Ishikawa (cell line): Measurements from ENCODE around the gene PHRF1.

Experiments
- CEBPB ChIP-seq: IDR thresholded peaks from 2 replicates; pipeline ENCODE4 v1.6.1; 2012
- CREB1 ChIP-seq: IDR thresholded peaks from 2 replicates; pipeline ENCODE4 v1.6.1; 2012; ENCODE audit warnings: low read depth
- EGR1 ChIP-seq: IDR thresholded peaks from 2 replicates; pipeline ENCODE4 v1.6.1; 2012
- EP300 ChIP-seq: IDR thresholded peaks from 2 replicates; pipeline ENCODE4 v1.6.1; 2012; ENCODE audit warnings: borderline replicate concordance
- FOXM1 ChIP-seq: IDR thresholded peaks from 2 replicates; pipeline ENCODE4 v1.6.1; 2012; ENCODE audit warnings: low read depth, borderline replicate concordance
- NFIC ChIP-seq: IDR thresholded peaks from 2 replicates; pipeline ENCODE4 v1.6.1; 2012
- RAD21 ChIP-seq: IDR thresholded peaks from 2 replicates; pipeline ENCODE4 v1.6.1; 2012; ENCODE audit warnings: low read depth
- TAF1 ChIP-seq: IDR thresholded peaks from 2 replicates; pipeline ENCODE4 v1.6.1; 2012; ENCODE audit warnings: low read depth, mild to moderate bottlenecking
- TCF12 ChIP-seq: IDR thresholded peaks from 2 replicates; pipeline ENCODE4 v1.6.1; 2012; ENCODE audit warnings: low read depth
- TEAD4 ChIP-seq: IDR thresholded peaks from 2 replicates; pipeline ENCODE4 v1.6.1; 2012
- USF1 ChIP-seq: IDR thresholded peaks from 2 replicates; pipeline ENCODE4 v1.6.1; 2012
- YY1 ChIP-seq: IDR thresholded peaks from 2 replicates; pipeline ENCODE4 v1.6.1; 2012; ENCODE audit warnings: low read depth
- ZBTB7A ChIP-seq: IDR thresholded peaks from 2 replicates; pipeline ENCODE4 v1.6.1; 2012; ENCODE audit warnings: low read depth
- TF ChIP-seq, protein P1 (sequence below): IDR thresholded peaks from 2 replicates; pipeline ENCODE4 v1.6.1; 2012; ENCODE audit warnings: low read depth, mild to moderate bottlenecking
- TF ChIP-seq, protein P2 (sequence below): IDR thresholded peaks from 2 replicates; pipeline ENCODE4 v1.6.1; 2012

The PHRF1 gene

GRCh38 chr11:660281-660680 lies 84.0 kb downstream of the PHRF1 start:
- TF ChIP-seq TCF12 (no peak), RAD21 (no peak), EP300 (no peak), USF1 (no peak), TEAD4 (no peak), EGR1 (no peak), TAF1 (no peak)
- TF ChIP-seq, protein P1, sequence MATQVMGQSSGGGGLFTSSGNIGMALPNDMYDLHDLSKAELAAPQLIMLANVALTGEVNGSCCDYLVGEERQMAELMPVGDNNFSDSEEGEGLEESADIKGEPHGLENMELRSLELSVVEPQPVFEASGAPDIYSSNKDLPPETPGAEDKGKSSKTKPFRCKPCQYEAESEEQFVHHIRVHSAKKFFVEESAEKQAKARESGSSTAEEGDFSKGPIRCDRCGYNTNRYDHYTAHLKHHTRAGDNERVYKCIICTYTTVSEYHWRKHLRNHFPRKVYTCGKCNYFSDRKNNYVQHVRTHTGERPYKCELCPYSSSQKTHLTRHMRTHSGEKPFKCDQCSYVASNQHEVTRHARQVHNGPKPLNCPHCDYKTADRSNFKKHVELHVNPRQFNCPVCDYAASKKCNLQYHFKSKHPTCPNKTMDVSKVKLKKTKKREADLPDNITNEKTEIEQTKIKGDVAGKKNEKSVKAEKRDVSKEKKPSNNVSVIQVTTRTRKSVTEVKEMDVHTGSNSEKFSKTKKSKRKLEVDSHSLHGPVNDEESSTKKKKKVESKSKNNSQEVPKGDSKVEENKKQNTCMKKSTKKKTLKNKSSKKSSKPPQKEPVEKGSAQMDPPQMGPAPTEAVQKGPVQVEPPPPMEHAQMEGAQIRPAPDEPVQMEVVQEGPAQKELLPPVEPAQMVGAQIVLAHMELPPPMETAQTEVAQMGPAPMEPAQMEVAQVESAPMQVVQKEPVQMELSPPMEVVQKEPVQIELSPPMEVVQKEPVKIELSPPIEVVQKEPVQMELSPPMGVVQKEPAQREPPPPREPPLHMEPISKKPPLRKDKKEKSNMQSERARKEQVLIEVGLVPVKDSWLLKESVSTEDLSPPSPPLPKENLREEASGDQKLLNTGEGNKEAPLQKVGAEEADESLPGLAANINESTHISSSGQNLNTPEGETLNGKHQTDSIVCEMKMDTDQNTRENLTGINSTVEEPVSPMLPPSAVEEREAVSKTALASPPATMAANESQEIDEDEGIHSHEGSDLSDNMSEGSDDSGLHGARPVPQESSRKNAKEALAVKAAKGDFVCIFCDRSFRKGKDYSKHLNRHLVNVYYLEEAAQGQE = no peak

DNA sequence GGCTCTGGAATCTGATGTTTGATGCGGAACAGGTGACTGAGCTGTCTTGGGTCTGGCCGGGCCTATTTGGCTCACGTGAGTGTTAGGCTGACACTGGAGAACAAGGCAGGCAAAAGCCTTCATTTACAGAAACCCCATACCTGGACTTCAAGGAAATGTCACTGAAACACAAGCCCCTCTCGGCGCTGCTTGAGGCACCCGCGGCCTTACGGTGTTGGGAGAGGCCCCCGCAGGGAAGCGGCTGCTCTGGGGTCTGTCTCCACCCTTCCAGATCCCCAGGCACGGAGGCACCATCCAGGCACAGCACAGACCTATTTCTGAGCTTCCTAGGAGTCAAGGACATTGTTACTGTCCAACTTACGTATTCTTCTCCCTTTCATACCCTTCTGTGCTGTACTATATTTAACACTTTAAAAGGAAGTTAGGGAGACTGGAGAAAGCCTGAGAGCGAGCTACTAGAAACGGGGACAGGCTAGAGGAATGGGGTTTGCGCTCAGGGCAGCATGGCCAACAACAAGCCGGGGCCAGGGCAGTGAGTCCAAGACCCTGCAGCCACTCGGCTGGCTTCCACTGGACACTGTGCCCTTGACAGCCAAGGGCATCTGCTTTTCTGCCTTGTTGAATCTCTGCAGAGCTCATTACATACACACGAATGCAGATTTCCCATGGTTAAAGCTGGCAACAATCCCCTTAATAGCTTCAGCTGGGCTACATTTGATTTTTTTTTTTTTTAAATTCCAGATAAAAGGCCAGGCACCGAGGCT lies 84.6 kb downstream of the PHRF1 start:
- TF ChIP-seq TAF1 (no peak), ZBTB7A (no peak), FOXM1 (no peak), EGR1 (no peak), EP300 (no peak), CEBPB (no peak), NFIC (no peak), RAD21 (no peak), CREB1 (no peak), YY1 (no peak), TEAD4 (no peak), USF1 (no peak), TCF12 (no peak)
- TF ChIP-seq, protein P1 = no peak
- TF ChIP-seq, protein P2, sequence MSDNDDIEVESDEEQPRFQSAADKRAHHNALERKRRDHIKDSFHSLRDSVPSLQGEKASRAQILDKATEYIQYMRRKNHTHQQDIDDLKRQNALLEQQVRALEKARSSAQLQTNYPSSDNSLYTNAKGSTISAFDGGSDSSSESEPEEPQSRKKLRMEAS = no peak
